Neural cell (in vitro differentiated cells): ENCODE results near the gene SMU1. TPM values are rescaled to one million over a fixed set of nuclear protein-coding genes. Genes with fewer than 3 reads are reported as not detected.

ENCODE experiments used
- H2AFZ ChIP-seq: fragments of 200-600, 300-800 bp; sonication (generic), shearing (Covaris generic); 2 replicates; pipeline ENCODE4 v1.6.0; 2014; ENCODE audit warnings: low read depth, mild to moderate bottlenecking, antibody characterized with exemption, low read length, moderate library complexity
- H3F3A ChIP-seq: fragments of 200-600 bp; shearing (Covaris generic); 2 replicates; pipeline ENCODE4 v1.6.1; 2016; ENCODE audit warnings: mild to moderate bottlenecking, moderate library complexity, mixed read lengths, antibody characterized with exemption, low read length; ENCODE audit not compliant: insufficient read depth, poor library complexity, severe bottlenecking
- H3K27ac ChIP-seq: fragments of 200-600, 300-800 bp; sonication (generic), shearing (Covaris generic); 2 replicates; pipeline ENCODE4 v1.5.1; 2014; ENCODE audit warnings: mild to moderate bottlenecking, low read length, moderate library complexity
- H3K27me3 ChIP-seq: fragments of 300-800, 200-600 bp; sonication (generic), shearing (Covaris generic); 2 replicates; pipeline ENCODE4 v1.6.0; 2014; ENCODE audit warnings: mild to moderate bottlenecking, low read depth, low read length, moderate library complexity; ENCODE audit not compliant: insufficient read depth
- H3K36me3 ChIP-seq: fragments of 300-800, 200-600 bp; sonication (generic), shearing (Covaris generic); 2 replicates; pipeline ENCODE4 v1.5.1; 2014; ENCODE audit warnings: mild to moderate bottlenecking, antibody characterized with exemption, low read length, moderate library complexity; ENCODE audit not compliant: insufficient read depth
- H3K4me2 ChIP-seq: fragments of 300-800, 200-600 bp; sonication (generic), shearing (Covaris generic); 2 replicates; pipeline ENCODE4 v1.6.0; 2014; ENCODE audit warnings: mild to moderate bottlenecking, low read length
- H3K4me3 ChIP-seq: fragments of 300-800, 200-600 bp; sonication (generic), shearing (Covaris generic); 2 replicates; pipeline ENCODE4 v1.5.1; 2014; ENCODE audit warnings: mild to moderate bottlenecking, low read length, moderate library complexity
- H3K79me2 ChIP-seq: fragments of 200-600 bp; shearing (Covaris generic); replicated peaks from 2 replicates; pipeline ENCODE4 v1.6.0; 2014; ENCODE audit warnings: mild to moderate bottlenecking, low read length, moderate library complexity; ENCODE audit not compliant: insufficient read depth
- H3K9ac ChIP-seq: fragments of 300-800, 200-600 bp; sonication (generic), shearing (Covaris generic); 2 replicates; pipeline ENCODE4 v1.6.1; 2016; ENCODE audit warnings: mild to moderate bottlenecking, low read length, mixed read lengths
- H3K9me2 ChIP-seq: fragments of 200-600 bp; shearing (Covaris generic); 2 replicates; pipeline ENCODE4 v1.6.1; 2016; ENCODE audit warnings: mild to moderate bottlenecking, low read length, mixed read lengths; ENCODE audit not compliant: insufficient read depth
- H3K9me3 ChIP-seq: fragments of 200-600, 300-800 bp; sonication (generic), shearing (Covaris generic); 2 replicates; pipeline ENCODE4 v1.6.1; 2016; ENCODE audit warnings: mild to moderate bottlenecking, mixed run types, low read length, moderate library complexity, mixed read lengths
- H4K20me1 ChIP-seq: fragments of 200-600 bp; shearing (Covaris generic); 2 replicates; pipeline ENCODE4 v1.6.1; 2016; ENCODE audit warnings: mild to moderate bottlenecking, mixed run types; ENCODE audit not compliant: insufficient read depth
- EP300 ChIP-seq: fragments of 450-650 bp; conservative IDR thresholded peaks from 2 replicates; pipeline ENCODE4 v1.6.1; 2014; ENCODE audit warnings: antibody characterized with exemption, mild to moderate bottlenecking, moderate library complexity; ENCODE audit not compliant: poor library complexity, severe bottlenecking
- EZH2 ChIP-seq: fragments of 200-600, 300-800 bp; shearing (Covaris generic), sonication (generic); IDR thresholded peaks from 2 replicates; pipeline ENCODE4 v1.6.1; 2014; ENCODE audit warnings: antibody characterized with exemption, low read length, borderline replicate concordance, mild to moderate bottlenecking; ENCODE audit not compliant: insufficient read depth, poor library complexity, severe bottlenecking
- MXI1 ChIP-seq: fragments of 450-650 bp; conservative IDR thresholded peaks from 2 replicates; pipeline ENCODE4 v1.6.1; 2014; ENCODE audit warnings: antibody characterized with exemption, mild to moderate bottlenecking; ENCODE audit not compliant: poor library complexity, severe bottlenecking
- POLR2AphosphoS5 ChIP-seq: IDR thresholded peaks from 2 replicates; pipeline ENCODE4 v1.6.1; 2012
- RAD21 ChIP-seq: fragments of 450-650 bp; conservative IDR thresholded peaks from 2 replicates; pipeline ENCODE4 v1.6.1; 2014; ENCODE audit warnings: antibody characterized with exemption, mild to moderate bottlenecking, moderate library complexity
- SMC3 ChIP-seq: fragments of 450-650 bp; conservative IDR thresholded peaks from 2 replicates; pipeline ENCODE4 v1.6.1; 2014; ENCODE audit warnings: antibody characterized with exemption, mild to moderate bottlenecking, moderate library complexity; ENCODE audit not compliant: poor library complexity
- TAF1 ChIP-seq: IDR thresholded peaks from 2 replicates; pipeline ENCODE4 v1.6.1; 2012; ENCODE audit warnings: low read depth
- polyA plus RNA-seq: library from polyadenylated mRNA; depleted of rRNA; stranded (reverse); fragments of >200 nt; gene quantifications from 2 replicates; pipeline ENCODE4 v1.2.3, GENCODE V29; 2014
- TF ChIP-seq, protein P1 (sequence below): IDR thresholded peaks from 2 replicates; pipeline ENCODE4 v1.6.1; 2012; ENCODE audit warnings: borderline replicate concordance
- TF ChIP-seq, protein P2 (sequence below): fragments of 450-650 bp; IDR thresholded peaks from 2 replicates; pipeline ENCODE4 v1.5.1; 2014; ENCODE audit warnings: antibody characterized with exemption, mild to moderate bottlenecking, moderate library complexity; ENCODE audit not compliant: poor library complexity, severe bottlenecking

Gene SMU1
- polyA plus RNA-seq, 1 donor from 2014 or later, result 27.4 TPM

DNA sequence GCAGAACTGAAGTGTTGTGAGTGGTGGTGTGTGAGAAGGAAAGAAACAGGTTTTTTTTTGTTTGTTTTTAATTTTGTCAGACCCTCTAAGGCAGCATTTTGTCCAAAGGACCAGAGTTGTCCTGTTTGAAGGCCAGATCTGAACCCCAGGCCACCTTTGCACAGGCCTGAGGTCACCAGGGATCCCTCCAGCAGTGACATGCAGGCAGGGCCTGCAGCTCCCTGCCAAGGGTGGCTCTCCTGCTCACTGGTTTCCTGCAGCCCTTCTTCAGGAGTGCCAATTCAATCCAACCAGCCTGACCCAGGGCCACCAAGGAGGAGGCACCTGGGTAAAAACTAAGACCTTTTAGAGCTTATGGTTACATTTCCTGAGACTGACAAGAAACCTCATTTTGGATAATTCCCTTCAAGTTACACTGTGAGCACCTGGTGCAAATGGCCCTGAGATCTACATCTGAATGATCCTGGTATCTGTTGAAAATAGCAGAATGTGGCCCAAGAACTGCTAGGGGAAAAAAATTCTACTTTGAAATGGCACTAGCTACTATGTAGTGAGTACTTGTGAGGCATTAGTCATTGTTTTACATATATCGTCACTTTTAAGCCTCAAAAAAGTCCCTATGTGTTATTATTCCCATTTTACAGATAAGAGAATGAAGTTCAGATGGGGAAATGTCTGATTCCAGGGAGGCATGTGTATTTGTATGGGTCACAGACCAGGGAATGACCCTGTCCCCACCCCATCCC lies 33.5 kb upstream of the SMU1 start:
- no peaks in the 10 kb centered on the region for H3F3A ChIP-seq
- H3K9me2 ChIP-seq, result no peaks in the 10 kb centered on the region
- H3K36me3 ChIP-seq, result no peaks in the 10 kb centered on the region
- TF ChIP-seq SMC3 (no peak), POLR2AphosphoS5 (no peak), EP300 (no peak), RAD21 (no peak), EZH2 (no peak), MXI1 (no peak), TAF1 (no peak)
- TF ChIP-seq, protein P1, sequence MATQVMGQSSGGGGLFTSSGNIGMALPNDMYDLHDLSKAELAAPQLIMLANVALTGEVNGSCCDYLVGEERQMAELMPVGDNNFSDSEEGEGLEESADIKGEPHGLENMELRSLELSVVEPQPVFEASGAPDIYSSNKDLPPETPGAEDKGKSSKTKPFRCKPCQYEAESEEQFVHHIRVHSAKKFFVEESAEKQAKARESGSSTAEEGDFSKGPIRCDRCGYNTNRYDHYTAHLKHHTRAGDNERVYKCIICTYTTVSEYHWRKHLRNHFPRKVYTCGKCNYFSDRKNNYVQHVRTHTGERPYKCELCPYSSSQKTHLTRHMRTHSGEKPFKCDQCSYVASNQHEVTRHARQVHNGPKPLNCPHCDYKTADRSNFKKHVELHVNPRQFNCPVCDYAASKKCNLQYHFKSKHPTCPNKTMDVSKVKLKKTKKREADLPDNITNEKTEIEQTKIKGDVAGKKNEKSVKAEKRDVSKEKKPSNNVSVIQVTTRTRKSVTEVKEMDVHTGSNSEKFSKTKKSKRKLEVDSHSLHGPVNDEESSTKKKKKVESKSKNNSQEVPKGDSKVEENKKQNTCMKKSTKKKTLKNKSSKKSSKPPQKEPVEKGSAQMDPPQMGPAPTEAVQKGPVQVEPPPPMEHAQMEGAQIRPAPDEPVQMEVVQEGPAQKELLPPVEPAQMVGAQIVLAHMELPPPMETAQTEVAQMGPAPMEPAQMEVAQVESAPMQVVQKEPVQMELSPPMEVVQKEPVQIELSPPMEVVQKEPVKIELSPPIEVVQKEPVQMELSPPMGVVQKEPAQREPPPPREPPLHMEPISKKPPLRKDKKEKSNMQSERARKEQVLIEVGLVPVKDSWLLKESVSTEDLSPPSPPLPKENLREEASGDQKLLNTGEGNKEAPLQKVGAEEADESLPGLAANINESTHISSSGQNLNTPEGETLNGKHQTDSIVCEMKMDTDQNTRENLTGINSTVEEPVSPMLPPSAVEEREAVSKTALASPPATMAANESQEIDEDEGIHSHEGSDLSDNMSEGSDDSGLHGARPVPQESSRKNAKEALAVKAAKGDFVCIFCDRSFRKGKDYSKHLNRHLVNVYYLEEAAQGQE, result no peak
- TF ChIP-seq, protein P2, sequence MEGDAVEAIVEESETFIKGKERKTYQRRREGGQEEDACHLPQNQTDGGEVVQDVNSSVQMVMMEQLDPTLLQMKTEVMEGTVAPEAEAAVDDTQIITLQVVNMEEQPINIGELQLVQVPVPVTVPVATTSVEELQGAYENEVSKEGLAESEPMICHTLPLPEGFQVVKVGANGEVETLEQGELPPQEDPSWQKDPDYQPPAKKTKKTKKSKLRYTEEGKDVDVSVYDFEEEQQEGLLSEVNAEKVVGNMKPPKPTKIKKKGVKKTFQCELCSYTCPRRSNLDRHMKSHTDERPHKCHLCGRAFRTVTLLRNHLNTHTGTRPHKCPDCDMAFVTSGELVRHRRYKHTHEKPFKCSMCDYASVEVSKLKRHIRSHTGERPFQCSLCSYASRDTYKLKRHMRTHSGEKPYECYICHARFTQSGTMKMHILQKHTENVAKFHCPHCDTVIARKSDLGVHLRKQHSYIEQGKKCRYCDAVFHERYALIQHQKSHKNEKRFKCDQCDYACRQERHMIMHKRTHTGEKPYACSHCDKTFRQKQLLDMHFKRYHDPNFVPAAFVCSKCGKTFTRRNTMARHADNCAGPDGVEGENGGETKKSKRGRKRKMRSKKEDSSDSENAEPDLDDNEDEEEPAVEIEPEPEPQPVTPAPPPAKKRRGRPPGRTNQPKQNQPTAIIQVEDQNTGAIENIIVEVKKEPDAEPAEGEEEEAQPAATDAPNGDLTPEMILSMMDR, result no peak
- no peaks in the 10 kb centered on the region for H3K79me2 ChIP-seq
- no peaks in the 10 kb centered on the region for H3K27me3 ChIP-seq
- no peak overlapping the region for H2AFZ ChIP-seq
- H3K4me3 ChIP-seq, result no peak overlapping the region
- H4K20me1 ChIP-seq, result no peaks in the 10 kb centered on the region
- no peak overlapping the region for H3K27ac ChIP-seq
- H3K4me2 ChIP-seq, result no peak overlapping the region
- H3K9me3 ChIP-seq, result no peaks in the 10 kb centered on the region
- H3K9ac ChIP-seq, result no peak overlapping the region

DNA sequence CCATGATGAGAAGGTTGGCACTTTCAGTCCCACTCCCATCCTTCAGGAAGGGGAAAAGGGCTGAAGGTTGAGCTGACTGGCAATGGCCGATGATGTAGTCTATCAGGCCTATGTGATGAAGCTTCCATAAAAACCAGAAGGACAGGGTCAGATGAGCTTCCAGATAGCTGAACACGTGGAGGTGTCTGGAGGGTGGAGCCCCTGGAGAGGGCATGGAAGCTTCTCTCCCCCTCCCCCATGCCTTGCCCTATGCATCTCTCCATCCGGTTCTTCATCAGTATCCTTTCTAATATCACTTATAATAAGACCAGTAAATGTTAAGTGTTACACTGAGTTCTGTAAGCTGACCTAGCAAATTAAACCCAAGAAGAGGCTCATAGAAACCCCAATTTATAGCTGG lies 32.6 kb upstream of the SMU1 start:
- Histone ChIP-seq H3K9me3 (no peaks in the 10 kb centered on the region), H3F3A (no peaks in the 10 kb centered on the region), H4K20me1 (no peaks in the 10 kb centered on the region), H3K27me3 (no peaks in the 10 kb centered on the region), H3K27ac (no peak overlapping the region), H2AFZ (no peak overlapping the region), H3K4me3 (no peak overlapping the region), H3K79me2 (no peaks in the 10 kb centered on the region), H3K9ac (no peak overlapping the region), H3K4me2 (no peak overlapping the region), H3K9me2 (no peaks in the 10 kb centered on the region), H3K36me3 (no peaks in the 10 kb centered on the region)
- TF ChIP-seq EZH2 (no peak), POLR2AphosphoS5 (no peak), MXI1 (no peak), SMC3 (no peak), TAF1 (no peak), RAD21 (no peak), EP300 (no peak)
- TF ChIP-seq, protein P2, result no peak
- TF ChIP-seq, protein P1, result no peak
